Putamen (tissue), 1 donor: ENCODE results near the gene NTRK2.
"Not testable (repeated sequence)": the region's sequence is repeated elsewhere in the genome, so short reads cannot be mapped to it uniquely, and the experiment has no call there.

ENCODE experiments used
- DNase-seq: peaks from one replicate; pipeline ENCODE4 v3.0.0-alpha.2; 2016; ENCODE audit warnings: low spot score

Gene NTRK2

GRCh38 chr9:85067792-85068191 lies 398.3 kb downstream of the NTRK2 start:
- DNase-seq = no peak

- DNase-seq = not testable (repeated sequence)
Observed at GRCh38 chr9:85069421-85069820, 399.9 kb downstream of the NTRK2 start.
